Peyer's patch (tissue), 4 donors: ENCODE data around the gene GPC5. TPM values are rescaled to one million over a fixed set of nuclear protein-coding genes. Genes with fewer than 3 reads are reported as not detected.
"Not testable (repeated sequence)": the region's sequence is repeated elsewhere in the genome, so short reads cannot be mapped to it uniquely, and the experiment has no call there.

ENCODE experiments used
- DNase-seq, 3 donors: peaks; one replicate each; pipeline ENCODE4 v3.0.0-alpha.2; 2017 to 2019
- H3K27ac ChIP-seq, 4 donors: fragments of 200-600 bp; sonication (generic); one replicate each; pipeline ENCODE4 v1.5.1; 2016 to 2019
- H3K27me3 ChIP-seq, 2 donors: fragments of 200-600 bp; sonication (generic); one replicate each; pipeline ENCODE4 v1.5.1; 2019
- H3K36me3 ChIP-seq, 3 donors: fragments of 200-600 bp; sonication (generic); one replicate each; pipeline ENCODE4 v1.5.1; 2016 to 2019
- H3K4me1 ChIP-seq, 4 donors: fragments of 200-600 bp; sonication (generic); one replicate each; pipeline ENCODE4 v1.5.1; 2016 to 2019
- H3K4me3 ChIP-seq, 4 donors: fragments of 200-600 bp; sonication (generic); 1 replicate in 3 of 4; 2 replicates in 1 of 4; pipeline ENCODE4 v1.5.1; 2016 to 2019; ENCODE audit warnings: mild to moderate bottlenecking in 1 of 4
- H3K9me3 ChIP-seq, 4 donors: fragments of 200-600 bp; sonication (generic); one replicate each; pipeline ENCODE4 v1.5.1; 2016 to 2019; ENCODE audit warnings: mild to moderate bottlenecking in 1 of 4
- POLR2A ChIP-seq, 2 donors: fragments of 450-650 bp; IDR thresholded peaks; one replicate each; pipeline ENCODE4 v1.5.1; 2017; ENCODE audit warnings: antibody characterized with exemption in 2 of 2, mild to moderate bottlenecking in 2 of 2, moderate library complexity in 2 of 2
- total RNA-seq, 4 donors: library from RNA; depleted of rRNA; stranded (reverse); fragments of >200 nt; gene quantifications; one replicate each; pipeline ENCODE4 v1.1.0, GENCODE V29; 2016
- TF ChIP-seq, protein P1 (sequence below), 6 experiments: fragments of 450-650 bp in 4 of 6; fragments of 200-600 bp in 2 of 6; sonication (generic) in 1 of 6; IDR thresholded peaks; one replicate each; pipeline ENCODE4 v1.5.1; 2017 to 2019; ENCODE audit warnings: antibody characterized with exemption in 6 of 6, mild to moderate bottlenecking in 3 of 6, moderate library complexity in 1 of 6

GPC5 gene
- total RNA-seq, 4 donors from 2014 or later: 4.1 TPM; not detected in 3

DNA sequence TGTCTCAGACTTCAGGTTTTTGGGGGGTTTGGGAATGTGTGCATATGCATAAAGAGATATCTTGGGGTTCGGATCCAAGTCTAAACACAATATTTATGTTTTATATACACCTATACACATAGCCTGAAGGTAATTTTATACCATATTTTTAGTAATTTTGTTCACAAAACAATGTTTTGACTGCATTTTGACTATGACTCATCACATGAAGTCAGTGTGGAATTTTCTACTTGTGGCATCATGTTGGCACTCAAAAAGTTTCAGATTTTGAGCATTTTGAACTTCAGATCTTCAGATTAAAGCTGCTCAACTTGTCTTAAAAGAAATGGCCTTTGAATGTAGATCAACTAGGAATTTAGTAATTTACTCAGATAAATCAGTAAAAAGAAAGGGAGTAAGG, 1115.3 kb downstream of the GPC5 start:
- no peaks in the 10 kb centered on the region for H3K4me1 ChIP-seq
- no peaks in the 10 kb centered on the region for H3K36me3 ChIP-seq
- no peak overlapping the region for H3K4me3 ChIP-seq
- DNase-seq: no peak
- H3K27ac ChIP-seq: no peak overlapping the region
- TF ChIP-seq, protein P1, sequence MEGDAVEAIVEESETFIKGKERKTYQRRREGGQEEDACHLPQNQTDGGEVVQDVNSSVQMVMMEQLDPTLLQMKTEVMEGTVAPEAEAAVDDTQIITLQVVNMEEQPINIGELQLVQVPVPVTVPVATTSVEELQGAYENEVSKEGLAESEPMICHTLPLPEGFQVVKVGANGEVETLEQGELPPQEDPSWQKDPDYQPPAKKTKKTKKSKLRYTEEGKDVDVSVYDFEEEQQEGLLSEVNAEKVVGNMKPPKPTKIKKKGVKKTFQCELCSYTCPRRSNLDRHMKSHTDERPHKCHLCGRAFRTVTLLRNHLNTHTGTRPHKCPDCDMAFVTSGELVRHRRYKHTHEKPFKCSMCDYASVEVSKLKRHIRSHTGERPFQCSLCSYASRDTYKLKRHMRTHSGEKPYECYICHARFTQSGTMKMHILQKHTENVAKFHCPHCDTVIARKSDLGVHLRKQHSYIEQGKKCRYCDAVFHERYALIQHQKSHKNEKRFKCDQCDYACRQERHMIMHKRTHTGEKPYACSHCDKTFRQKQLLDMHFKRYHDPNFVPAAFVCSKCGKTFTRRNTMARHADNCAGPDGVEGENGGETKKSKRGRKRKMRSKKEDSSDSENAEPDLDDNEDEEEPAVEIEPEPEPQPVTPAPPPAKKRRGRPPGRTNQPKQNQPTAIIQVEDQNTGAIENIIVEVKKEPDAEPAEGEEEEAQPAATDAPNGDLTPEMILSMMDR (IDR thresholded peaks at IDR 0.05): no peak
- TF ChIP-seq POLR2A (IDR thresholded peaks at IDR 0.05): no peak
- H3K9me3 ChIP-seq: peaks cover 0 to 8% (median 0%) of the 10 kb centered on the region in 4 donors
- no peaks in the 10 kb centered on the region for H3K27me3 ChIP-seq

DNA sequence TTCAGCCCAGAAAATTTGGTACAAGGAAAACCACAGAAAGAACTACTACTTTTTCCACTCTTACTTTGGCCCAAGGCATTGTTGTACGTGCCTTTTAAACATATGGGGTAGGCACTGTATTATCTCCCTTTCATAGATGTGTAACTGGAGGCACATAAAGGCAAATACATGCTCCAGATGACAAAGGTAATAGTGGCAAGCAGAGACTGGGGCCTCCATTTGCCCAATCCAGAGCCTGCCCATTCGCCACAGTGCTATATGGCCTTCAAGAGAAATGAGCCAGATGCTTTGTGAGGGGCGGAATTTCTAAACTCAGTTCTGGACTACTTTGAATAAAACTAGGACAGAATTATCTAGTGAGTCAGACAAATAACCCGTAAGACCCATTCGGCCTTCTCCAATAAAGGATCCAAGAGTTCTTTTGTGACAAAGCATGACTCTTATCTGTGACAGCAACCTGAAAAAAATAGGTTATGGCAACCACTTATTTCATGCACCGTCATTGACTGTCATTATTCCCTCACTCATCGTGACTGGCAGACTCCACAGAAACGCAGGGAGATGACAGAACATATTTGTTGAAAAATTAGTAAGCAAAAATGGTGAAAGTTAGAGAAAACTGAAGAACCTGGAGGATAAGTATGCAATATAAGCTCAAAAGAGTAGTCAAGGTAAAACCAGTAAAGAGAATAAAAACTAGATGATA, 1116.2 kb downstream of the GPC5 start:
- no peak for TF ChIP-seq POLR2A (IDR thresholded peaks at IDR 0.05)
- TF ChIP-seq, protein P1 (IDR thresholded peaks at IDR 0.05): no peak
- Histone ChIP-seq H3K4me1 (no peaks in the 10 kb centered on the region), H3K27me3 (no peaks in the 10 kb centered on the region), H3K36me3 (no peaks in the 10 kb centered on the region), H3K9me3 (peaks cover 0 to 8% (median 0%) of the 10 kb centered on the region in 4 donors), H3K4me3 (no peak overlapping the region), H3K27ac (no peak overlapping the region)
- DNase-seq: no peak

DNA sequence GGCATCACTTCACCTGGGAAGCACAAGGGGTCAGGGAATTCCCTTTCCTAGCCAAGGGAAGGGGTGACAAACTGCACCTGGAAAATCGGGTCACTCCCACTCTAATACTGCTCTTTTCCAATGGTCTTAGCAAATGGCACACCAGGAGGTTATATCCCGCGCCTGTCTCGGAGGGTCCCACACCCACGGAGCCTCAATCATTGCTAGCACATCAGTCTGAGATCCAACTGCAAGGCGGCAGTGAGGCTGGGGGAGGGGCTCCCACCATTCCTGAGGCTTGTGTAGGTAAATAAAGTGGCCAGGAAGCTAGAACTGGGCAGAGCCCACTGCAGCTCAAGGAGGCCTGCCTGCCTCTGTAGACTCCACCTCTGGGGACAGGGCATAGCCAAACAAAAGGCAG, 1118.5 kb downstream of the GPC5 start:
- H3K4me1 ChIP-seq, H3K36me3 ChIP-seq, DNase-seq, H3K27me3 ChIP-seq, H3K4me3 ChIP-seq, H3K27ac ChIP-seq, H3K9me3 ChIP-seq: not testable (repeated sequence)

DNA sequence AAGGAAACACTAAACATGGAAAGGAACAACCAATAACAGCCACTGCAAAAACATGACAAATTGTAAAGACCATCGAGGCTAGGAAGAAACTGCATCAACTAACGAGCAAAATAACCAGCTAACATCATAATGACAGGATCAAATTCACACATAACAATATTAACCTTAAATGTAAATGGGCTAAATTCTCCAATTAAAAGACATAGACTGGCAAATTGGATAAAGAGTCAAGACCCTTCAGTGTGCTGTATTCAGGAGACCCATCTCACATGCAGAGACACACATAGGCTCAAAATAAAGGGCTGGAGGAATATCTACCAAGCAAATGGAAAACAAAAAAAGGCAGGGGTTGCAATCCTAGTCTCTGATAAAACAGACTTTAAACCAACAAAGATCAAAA, 1120.2 kb downstream of the GPC5 start:
- H3K9me3 ChIP-seq, H3K4me1 ChIP-seq, H3K36me3 ChIP-seq, H3K27ac ChIP-seq, H3K27me3 ChIP-seq, H3K4me3 ChIP-seq, DNase-seq: not testable (repeated sequence)

DNA sequence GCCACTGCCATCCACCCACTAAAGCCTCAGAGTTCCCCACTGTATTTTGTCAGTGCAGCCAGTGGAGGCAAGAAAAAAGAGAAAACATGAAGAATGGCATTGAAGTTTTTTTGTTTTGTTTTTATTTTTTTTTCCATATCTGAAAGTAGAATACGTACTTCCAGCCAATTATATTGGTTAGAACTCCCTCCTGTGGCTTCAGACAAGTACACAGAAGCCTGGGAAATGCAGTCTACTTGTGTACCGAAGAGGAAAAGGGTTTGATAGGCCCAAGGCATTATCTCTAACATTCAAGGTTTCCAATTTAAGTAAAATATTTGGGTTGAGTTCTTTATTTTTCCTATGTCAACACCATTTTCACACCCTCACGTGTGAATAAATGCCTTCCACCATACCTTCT, 1131.9 kb downstream of the GPC5 start:
- DNase-seq: no peak
- Histone ChIP-seq H3K4me1 (no peaks in the 10 kb centered on the region), H3K4me3 (no peak overlapping the region), H3K27me3 (no peaks in the 10 kb centered on the region), H3K36me3 (no peaks in the 10 kb centered on the region), H3K9me3 (no peaks in the 10 kb centered on the region), H3K27ac (no peak overlapping the region)
- TF ChIP-seq, protein P1 (IDR thresholded peaks at IDR 0.05): no peak
- no peak for TF ChIP-seq POLR2A (IDR thresholded peaks at IDR 0.05)

DNA sequence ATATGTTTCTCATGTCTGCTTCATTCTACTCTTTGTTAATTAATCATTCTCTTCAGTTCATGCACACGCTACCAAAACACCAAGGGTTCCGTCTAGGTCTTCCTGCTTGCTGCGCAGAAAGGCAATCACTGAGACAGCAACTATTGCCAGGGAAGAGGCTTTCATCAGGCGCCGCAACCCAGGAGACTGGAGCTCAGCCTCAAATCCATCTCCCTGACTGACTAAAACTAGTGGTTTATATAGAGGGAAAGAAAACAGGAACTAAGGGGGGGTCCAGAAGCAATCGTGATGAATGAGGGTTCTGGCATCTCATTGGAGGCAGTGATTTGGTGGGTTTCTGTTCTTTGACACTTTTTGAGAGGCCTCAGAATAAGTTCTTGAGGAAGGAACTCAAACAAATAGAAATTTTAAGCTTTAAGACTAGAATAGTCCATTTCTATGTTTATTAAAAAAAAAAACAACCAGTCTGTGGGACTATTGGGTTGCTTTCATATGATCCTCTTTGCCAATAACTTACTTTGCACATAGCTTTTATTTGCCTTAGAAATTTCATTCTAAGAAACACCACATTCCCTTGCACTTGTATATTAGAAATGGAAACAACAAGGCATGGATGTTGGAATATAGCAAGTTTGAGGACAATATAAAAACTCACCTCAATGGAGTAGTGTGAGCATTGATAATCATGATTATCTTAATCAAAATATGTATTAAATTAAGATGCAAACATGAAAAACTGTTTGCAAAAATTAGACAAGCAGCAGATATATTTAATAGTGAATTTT, 1137.0 kb downstream of the GPC5 start:
- H3K4me3 ChIP-seq: no peak overlapping the region
- H3K27ac ChIP-seq: no peak overlapping the region
- no peaks in the 10 kb centered on the region for H3K4me1 ChIP-seq
- no peaks in the 10 kb centered on the region for H3K36me3 ChIP-seq
- no peak for DNase-seq
- no peaks in the 10 kb centered on the region for H3K9me3 ChIP-seq
- TF ChIP-seq, protein P1 (IDR thresholded peaks at IDR 0.05): no peak
- TF ChIP-seq POLR2A (IDR thresholded peaks at IDR 0.05): no peak
- no peaks in the 10 kb centered on the region for H3K27me3 ChIP-seq
